ENCODE data around the gene CRABP2. TPM values are rescaled to one million over a fixed set of nuclear protein-coding genes. Genes with fewer than 3 reads are reported as not detected.

CRABP2 gene
- total RNA-seq, 1 donor from 2014 or later = 0.34 TPM

GRCh38 chr1:156741481-156741983 is 36.1 kb upstream of the CRABP2 start:
- DNase-seq = no peak

- DNase-seq = peak; percentile 100
These were observed 35.5 kb upstream of the CRABP2 start, which contains the start of gene MRPL24 for GRCh38 chr1:156740741-156741480. Gene MRPL24 (minus strand): TSS chr1:156741088. CDS start chr1:156738704, 2,384 bp downstream.

GRCh38 chr1:156740237-156740740 is 34.9 kb upstream of the CRABP2 start:
- peak; percentile 31 for DNase-seq

GRCh38 chr1:156738916-156739315 is 33.5 kb upstream of the CRABP2 start:
- no peak for DNase-seq

- DNase-seq = no peak
These were observed 33.0 kb upstream of the CRABP2 start for GRCh38 chr1:156738407-156738806.

GRCh38 chr1:156733989-156734584 is 28.7 kb upstream of the CRABP2 start:
- DNase-seq = no peak

- DNase-seq = peak; percentile 99
These were observed 23.4 kb upstream of the CRABP2 start, which contains the start of gene ISG20L2 for GRCh38 chr1:156728599-156729462. Gene ISG20L2 (minus strand): TSS chr1:156728766. CDS start chr1:156727652, 1,114 bp downstream.

GRCh38 chr1:156727926-156728598 is 22.7 kb upstream of the CRABP2 start, which contains the start of gene METTL25B:
Gene METTL25B (plus strand): TSS chr1:156728469. CDS start chr1:156729105, 636 bp downstream.
- DNase-seq = peak; percentile 84

- DNase-seq = no peak
These were observed 22.1 kb upstream of the CRABP2 start for GRCh38 chr1:156727492-156727891.

- DNase-seq = peak; percentile 85
These were observed 21.3 kb upstream of the CRABP2 start for GRCh38 chr1:156726549-156727226.

- DNase-seq = peak; percentile 93
These were observed 20.4 kb upstream of the CRABP2 start for GRCh38 chr1:156725683-156726280.

GRCh38 chr1:156721535-156721934 is 16.2 kb upstream of the CRABP2 start:
- DNase-seq = no peak

- no peak for DNase-seq
These were observed 15.7 kb upstream of the CRABP2 start for GRCh38 chr1:156721131-156721530.

- no peak for DNase-seq
These were observed 12.0 kb upstream of the CRABP2 start for GRCh38 chr1:156717351-156717750.

- no peak for DNase-seq
These were observed 9.4 kb upstream of the CRABP2 start for GRCh38 chr1:156714830-156715229.

GRCh38 chr1:156712626-156713025 is 7.2 kb upstream of the CRABP2 start:
- no peak for DNase-seq

GRCh38 chr1:156711011-156711817 is 5.8 kb upstream of the CRABP2 start:
- no peak for DNase-seq

- DNase-seq = peak; percentile 40
These were observed 4.5 kb upstream of the CRABP2 start for GRCh38 chr1:156709757-156710489.

GRCh38 chr1:156709031-156709430 is 3.6 kb upstream of the CRABP2 start:
- DNase-seq = no peak
